BJ (cell line): ENCODE data around the gene MAP3K20. TPM values are rescaled to one million over a fixed set of nuclear protein-coding genes. Genes with fewer than 3 reads are reported as not detected.

ENCODE experiments used
- CTCF ChIA-PET: fragments of 350-600 bp; formaldehyde crosslinking; extraction: SDS; loops from one replicate; lab custom pipeline; 2021; ENCODE audit warnings: antibody characterized with exemption, inconsistent platforms; lab: Yijun Ruan, JAX
- POLR2A ChIA-PET: fragments of 300-600 bp; sonication (Branson Sonifier 250); formaldehyde crosslinking; extraction: SDS; loops from one replicate; lab custom pipeline; 2021; ENCODE audit warnings: antibody characterized with exemption; lab: Charles Lee
- DNase-seq: peaks from one replicate; pipeline ENCODE4 v3.0.0-alpha.2; 2011; ENCODE audit warnings: low read depth
- H3K27me3 ChIP-seq: 2 replicates; pipeline ENCODE4 v1.6.0; 2011; ENCODE audit warnings: low read length; ENCODE audit not compliant: control insufficient read depth, insufficient read depth
- H3K36me3 ChIP-seq: 2 replicates; pipeline ENCODE4 v1.5.1; 2011; ENCODE audit warnings: low read length; ENCODE audit not compliant: control insufficient read depth, insufficient read depth
- H3K4me3 ChIP-seq: 2 replicates; pipeline ENCODE4 v1.5.1; 2011; ENCODE audit warnings: low read depth, mild to moderate bottlenecking, control low read depth, low read length
- polyA plus RNA-seq: library from polyadenylated mRNA; depleted of rRNA; stranded (reverse); fragments of >200 nt; gene quantifications from 2 replicates; pipeline ENCODE4 v1.2.3, GENCODE V29; 2011
- TF ChIP-seq, protein P1 (sequence below): IDR thresholded peaks from 2 replicates; pipeline ENCODE4 v1.5.1; 2011; ENCODE audit warnings: low read depth, mild to moderate bottlenecking, control low read depth, inconsistent platforms, low read length, moderate library complexity; ENCODE audit not compliant: insufficient read depth

Gene MAP3K20
- polyA plus RNA-seq, 1 experiment: 45.4 TPM

DNA sequence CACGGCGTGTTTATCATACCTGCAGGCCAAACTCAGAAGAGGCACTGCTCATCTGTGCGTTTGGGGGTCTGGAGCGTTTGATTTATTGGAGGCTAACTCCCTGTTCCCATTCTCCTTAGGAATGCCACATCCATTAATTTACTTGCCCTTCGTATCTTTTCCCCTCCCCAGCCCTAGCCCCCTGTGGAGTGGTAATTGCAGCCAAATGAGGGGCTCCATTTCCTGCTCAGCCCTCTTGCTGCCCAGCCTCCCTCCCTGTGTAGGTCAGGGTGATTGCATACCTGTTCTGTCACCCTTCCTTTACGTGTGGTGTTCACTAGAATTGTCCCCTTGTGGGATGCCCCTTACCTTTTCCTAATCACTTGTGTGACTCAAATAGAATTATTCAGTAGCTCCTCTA is 120.4 kb downstream of the MAP3K20 start:
- Histone ChIP-seq H3K36me3 (peaks cover 3% of the 10 kb centered on the region), H3K4me3 (no peak overlapping the region), H3K27me3 (no peaks in the 10 kb centered on the region)
- ChIA-PET CTCF (interaction anchor here (1.3 to 1.4 kb wide), 2 partner anchors 14 to 40 kb away, joined by 3 to 5 read pairs; no protein-coding TSS in a partner anchor), POLR2A (no interaction called here)
- TF ChIP-seq, protein P1, sequence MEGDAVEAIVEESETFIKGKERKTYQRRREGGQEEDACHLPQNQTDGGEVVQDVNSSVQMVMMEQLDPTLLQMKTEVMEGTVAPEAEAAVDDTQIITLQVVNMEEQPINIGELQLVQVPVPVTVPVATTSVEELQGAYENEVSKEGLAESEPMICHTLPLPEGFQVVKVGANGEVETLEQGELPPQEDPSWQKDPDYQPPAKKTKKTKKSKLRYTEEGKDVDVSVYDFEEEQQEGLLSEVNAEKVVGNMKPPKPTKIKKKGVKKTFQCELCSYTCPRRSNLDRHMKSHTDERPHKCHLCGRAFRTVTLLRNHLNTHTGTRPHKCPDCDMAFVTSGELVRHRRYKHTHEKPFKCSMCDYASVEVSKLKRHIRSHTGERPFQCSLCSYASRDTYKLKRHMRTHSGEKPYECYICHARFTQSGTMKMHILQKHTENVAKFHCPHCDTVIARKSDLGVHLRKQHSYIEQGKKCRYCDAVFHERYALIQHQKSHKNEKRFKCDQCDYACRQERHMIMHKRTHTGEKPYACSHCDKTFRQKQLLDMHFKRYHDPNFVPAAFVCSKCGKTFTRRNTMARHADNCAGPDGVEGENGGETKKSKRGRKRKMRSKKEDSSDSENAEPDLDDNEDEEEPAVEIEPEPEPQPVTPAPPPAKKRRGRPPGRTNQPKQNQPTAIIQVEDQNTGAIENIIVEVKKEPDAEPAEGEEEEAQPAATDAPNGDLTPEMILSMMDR: no peak
- DNase-seq: no peak

DNA sequence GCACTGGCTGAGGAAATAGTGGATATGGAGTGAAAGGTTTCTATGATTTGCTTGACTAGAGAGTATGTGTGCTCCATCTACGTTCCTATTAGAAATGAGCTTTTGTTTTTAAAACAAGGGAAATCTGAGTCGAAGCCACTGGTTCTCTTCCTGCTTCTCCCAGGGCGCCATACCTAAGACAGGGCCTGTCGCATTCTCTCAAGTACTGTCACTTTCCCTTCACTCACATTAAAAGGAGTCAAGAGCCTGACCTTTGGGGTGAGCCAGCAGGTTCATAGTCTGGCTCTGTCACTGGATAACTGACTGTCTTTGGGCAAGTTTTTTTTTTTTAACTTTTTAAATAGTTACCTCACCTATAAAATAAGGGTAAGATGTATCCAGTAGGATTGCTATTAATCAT is 121.0 kb downstream of the MAP3K20 start:
- TF ChIP-seq, protein P1: no peak
- Histone ChIP-seq H3K36me3 (peaks cover 3% of the 10 kb centered on the region), H3K27me3 (no peaks in the 10 kb centered on the region), H3K4me3 (no peak overlapping the region)
- POLR2A ChIA-PET: no interaction called here
- CTCF ChIA-PET: interaction anchor here (1.4 to 4.0 kb wide), 2 partner anchors 13 to 41 kb away, joined by 3 to 19 read pairs; no protein-coding TSS in a partner anchor
- DNase-seq: no peak

DNA sequence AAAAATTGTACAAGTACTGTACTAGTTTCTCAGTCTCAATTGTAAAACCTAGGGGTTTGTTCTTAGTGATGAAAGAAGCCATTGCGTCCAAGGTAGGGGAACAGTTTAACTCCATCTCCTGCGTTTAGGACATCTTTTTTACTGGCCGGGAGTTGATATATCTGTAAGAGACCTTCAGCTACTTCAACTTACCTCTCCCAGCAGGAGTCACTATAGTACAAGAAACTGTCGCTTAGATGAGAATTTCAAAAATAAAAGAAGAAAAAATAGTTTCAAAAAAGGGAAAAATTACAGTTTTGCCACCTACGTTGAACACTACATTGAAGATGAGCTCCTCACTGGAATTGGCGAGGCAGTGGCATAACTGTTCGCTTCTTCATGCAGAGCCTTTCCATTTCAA is 122.7 kb downstream of the MAP3K20 start:
- CTCF ChIA-PET: interaction anchor here (0.6 to 4.0 kb wide), 2 partner anchors 12 to 108 kb away, joined by 4 to 19 read pairs; no protein-coding TSS in a partner anchor
- TF ChIP-seq, protein P1: no peak
- POLR2A ChIA-PET: no interaction called here
- no peak for DNase-seq
- Histone ChIP-seq H3K4me3 (no peak overlapping the region), H3K27me3 (no peaks in the 10 kb centered on the region), H3K36me3 (peaks cover 3% of the 10 kb centered on the region)

DNA sequence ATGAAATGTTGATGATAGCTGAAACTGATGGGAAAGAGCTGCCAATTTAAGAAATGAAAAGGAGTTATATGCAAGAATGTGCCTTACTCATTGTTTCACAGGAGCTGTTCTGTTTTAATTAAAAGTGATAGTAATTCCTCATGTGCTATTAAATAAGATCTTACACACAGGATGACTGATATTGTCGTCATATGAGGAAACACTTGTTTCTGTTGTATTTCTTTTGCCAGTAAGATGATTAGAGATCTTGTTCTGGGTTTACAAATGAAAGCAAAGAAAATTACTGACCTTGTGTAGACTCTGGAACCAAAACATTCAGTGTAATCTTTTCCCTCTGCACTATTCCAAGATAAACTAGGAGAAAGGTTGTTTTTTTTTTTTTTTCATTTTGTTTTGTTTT is 123.6 kb downstream of the MAP3K20 start:
- Histone ChIP-seq H3K27me3 (no peaks in the 10 kb centered on the region), H3K4me3 (no peak overlapping the region), H3K36me3 (peaks cover 3% of the 10 kb centered on the region)
- ChIA-PET CTCF (interaction anchor here (0.8 to 4.0 kb wide), 3 partner anchors 11 to 428 kb away, joined by 3 to 19 read pairs (median 3); no protein-coding TSS in a partner anchor), POLR2A (no interaction called here)
- TF ChIP-seq, protein P1: no peak
- DNase-seq: no peak

DNA sequence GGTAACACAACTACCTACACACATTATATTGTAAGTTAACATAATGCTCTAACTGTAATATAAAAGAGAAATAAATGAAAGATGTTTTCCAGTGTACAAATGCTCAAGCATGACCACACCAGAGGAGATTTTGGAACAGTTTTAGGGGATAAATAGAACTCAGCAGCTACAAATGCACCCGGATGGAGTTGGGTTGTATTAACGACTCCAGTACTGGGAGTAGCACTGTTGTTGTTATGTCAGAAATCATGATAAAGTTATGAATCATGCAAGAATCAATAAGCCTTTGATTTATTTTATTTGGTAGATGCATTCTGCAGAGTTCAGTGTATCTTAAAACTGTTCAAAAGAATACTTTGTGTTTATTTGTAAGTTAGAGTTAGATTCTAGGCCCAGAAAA is 126.9 kb downstream of the MAP3K20 start:
- TF ChIP-seq, protein P1: no peak
- H3K4me3 ChIP-seq: no peak overlapping the region
- ChIA-PET POLR2A (interaction anchor here (0.7 kb wide), 1 partner anchor 207 kb away, joined by 4 read pairs; no protein-coding TSS in a partner anchor), CTCF (no interaction called here)
- peaks cover 3% of the 10 kb centered on the region for H3K36me3 ChIP-seq
- DNase-seq: no peak
- no peaks in the 10 kb centered on the region for H3K27me3 ChIP-seq
